Measurements from ENCODE around the gene NDOR1.

Gene NDOR1

DNA sequence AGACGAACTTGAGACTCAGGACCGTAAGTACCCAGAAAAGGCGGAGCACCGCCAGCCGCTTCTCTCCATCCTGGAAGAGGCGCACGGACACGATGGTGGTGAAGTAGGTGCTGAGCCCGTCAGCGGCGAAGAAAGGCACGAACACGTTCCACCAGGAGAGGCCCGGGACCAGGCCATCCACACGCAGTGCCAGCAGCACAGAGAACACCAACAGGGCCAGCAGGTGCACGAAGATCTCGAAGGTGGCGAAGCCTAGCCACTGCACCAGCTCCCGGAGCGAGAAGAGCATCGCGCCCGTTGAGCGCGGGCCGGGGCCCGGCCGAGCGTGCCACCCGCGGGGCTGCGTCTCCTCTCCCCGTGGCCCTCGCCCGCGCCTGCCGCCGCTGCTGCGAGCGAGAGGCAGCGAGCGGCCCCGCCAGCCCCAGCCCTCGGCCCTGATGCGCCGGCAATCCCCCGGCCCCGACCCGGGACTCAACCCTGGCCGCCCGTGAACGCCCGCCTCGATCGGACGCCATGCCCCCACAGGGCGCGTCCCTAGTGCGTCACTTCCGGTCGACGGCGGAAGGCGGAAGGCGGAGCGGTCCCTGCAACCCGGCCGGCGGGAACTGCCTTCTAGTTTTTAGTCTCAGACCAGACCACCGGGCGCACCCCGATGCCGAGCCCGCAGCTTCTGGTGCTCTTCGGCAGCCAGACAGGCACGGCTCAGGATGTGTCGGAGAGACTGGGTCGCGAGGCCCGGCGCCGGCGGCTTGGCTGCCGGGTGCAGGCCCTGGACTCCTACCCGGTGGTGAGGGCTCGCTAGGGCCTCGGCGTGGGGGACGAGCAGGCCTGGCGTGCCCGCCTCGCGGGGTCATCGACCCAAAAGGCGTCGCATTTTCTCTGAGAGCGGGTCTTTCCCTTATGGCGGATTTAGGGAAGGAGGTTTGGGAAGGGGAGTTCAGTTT, at the start of gene NDOR1, which contains the start of gene TMEM203:
NDOR1 (plus strand) TSS at position 575 of the 944 bp plus-strand sequence; CDS start at position 653, 78 bp downstream.
TMEM203 (minus strand) TSS at position 523 of the 944 bp plus-strand sequence; CDS start at position 289, 234 bp downstream.
- H3K4me1 ChIP-seq (ENCODE audit: control insufficient read depth, insufficient read depth, low read length) = peaks cover 39% of the 10 kb centered on the region
- peaks cover 4% of the 10 kb centered on the region for H3K36me3 ChIP-seq (ENCODE audit: control insufficient read depth, insufficient read depth, low read length, severe bottlenecking)
- no peaks in the 10 kb centered on the region for H3K27me3 ChIP-seq (replicated peaks; ENCODE audit: control insufficient read depth, insufficient read depth, low read length)
- H3K4me3 ChIP-seq (ENCODE audit: low read length) = peak within 1 kb of the TSS; percentile 97
- H3K9ac ChIP-seq (ENCODE audit: low read length) = peak within 1 kb of the TSS; percentile 99
- DNase-seq (ENCODE audit: low read depth) = peak; percentile 97
- H3K9me3 ChIP-seq (ENCODE audit: control insufficient read depth, low read length) = no peaks in the 10 kb centered on the region

DNA sequence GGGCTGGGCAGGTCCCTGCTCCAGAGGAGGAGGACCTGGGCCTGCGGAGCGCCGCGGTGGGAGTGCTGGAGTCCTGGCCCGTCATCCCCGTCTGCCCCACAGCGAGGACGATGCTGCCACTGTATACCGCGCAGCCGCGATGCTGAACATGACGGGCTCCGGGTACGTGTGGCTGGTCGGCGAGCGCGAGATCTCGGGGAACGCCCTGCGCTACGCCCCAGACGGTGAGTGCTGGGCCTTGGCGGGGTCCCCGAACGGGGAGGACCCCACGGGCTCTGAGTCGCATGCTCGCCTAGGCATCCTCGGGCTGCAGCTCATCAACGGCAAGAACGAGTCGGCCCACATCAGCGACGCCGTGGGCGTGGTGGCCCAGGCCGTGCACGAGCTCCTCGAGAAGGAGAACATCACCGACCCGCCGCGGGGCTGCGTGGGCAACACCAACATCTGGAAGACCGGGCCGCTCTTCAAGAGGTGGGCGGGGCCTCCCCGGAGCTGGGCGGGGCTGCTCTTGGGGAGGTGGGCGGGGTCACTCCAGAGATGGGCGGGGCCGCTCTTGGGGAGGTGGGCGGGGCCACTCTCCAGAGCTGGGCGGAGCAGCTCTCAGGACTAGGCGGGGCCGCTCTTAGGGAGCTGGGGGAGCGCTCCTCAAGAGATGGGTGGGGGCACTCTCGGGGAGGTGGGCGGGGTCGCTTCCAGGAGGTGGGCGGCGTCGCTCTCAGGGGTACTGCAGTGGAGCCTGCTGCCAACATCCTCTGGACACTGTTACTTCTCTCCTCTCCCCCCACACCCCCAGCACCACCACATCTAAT, 48.7 kb upstream of the NDOR1 start:
- peak; percentile 64 for DNase-seq (ENCODE audit: low read depth)
- Histone ChIP-seq H3K27me3 (replicated peaks; ENCODE audit: control insufficient read depth, insufficient read depth, low read length) (peaks cover 45% of the 10 kb centered on the region), H3K4me1 (ENCODE audit: control insufficient read depth, insufficient read depth, low read length) (no peaks in the 10 kb centered on the region), H3K9me3 (ENCODE audit: control insufficient read depth, low read length) (no peaks in the 10 kb centered on the region), H3K9ac (ENCODE audit: low read length) (no peak overlapping the region), H3K4me3 (ENCODE audit: low read length) (peak overlapping the region; percentile 38), H3K36me3 (ENCODE audit: control insufficient read depth, insufficient read depth, low read length, severe bottlenecking) (no peaks in the 10 kb centered on the region)

DNA sequence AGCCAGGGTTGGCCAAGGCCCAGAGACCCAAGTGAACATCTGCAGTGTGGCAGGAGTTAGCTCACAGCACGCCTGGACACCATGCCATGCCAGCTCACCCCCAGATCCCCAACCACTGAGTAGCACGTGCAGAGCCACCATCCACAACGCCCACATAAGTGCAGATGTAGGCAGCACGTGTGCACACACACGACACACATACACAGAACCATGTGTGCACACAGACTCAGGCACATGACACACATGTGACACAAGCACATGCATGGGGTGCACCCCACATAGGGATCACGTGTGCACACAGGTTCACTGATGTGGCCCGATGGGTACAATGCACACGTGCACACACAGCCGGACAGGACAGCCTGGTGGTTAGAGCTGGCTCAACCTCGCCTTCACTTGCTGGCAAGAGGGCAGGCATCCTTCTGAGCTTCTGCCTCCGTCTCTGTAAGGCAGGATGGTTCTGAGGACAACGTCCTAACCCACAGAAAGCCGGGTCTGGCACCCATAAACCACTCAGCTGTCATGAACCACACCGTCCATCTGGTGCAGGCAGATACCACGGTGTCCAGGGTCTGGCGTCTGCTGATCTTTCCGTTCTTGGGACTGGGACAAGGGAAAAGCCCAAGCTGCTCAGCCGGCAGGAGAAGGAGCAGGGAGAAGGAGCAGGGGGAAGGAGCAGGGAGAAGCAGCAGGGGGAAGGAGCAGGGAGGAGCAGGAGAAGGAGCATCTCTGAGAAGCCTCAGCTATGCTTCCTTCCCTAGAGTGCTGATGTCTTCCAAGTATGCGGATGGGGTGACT, 47.7 kb upstream of the NDOR1 start:
- H3K4me1 ChIP-seq (ENCODE audit: control insufficient read depth, insufficient read depth, low read length) = no peaks in the 10 kb centered on the region
- DNase-seq (ENCODE audit: low read depth) = no peak
- peaks cover 47% of the 10 kb centered on the region for H3K27me3 ChIP-seq (replicated peaks; ENCODE audit: control insufficient read depth, insufficient read depth, low read length)
- no peak overlapping the region for H3K4me3 ChIP-seq (ENCODE audit: low read length)
- no peaks in the 10 kb centered on the region for H3K36me3 ChIP-seq (ENCODE audit: control insufficient read depth, insufficient read depth, low read length, severe bottlenecking)
- no peaks in the 10 kb centered on the region for H3K9me3 ChIP-seq (ENCODE audit: control insufficient read depth, low read length)
- H3K9ac ChIP-seq (ENCODE audit: low read length) = no peak overlapping the region

DNA sequence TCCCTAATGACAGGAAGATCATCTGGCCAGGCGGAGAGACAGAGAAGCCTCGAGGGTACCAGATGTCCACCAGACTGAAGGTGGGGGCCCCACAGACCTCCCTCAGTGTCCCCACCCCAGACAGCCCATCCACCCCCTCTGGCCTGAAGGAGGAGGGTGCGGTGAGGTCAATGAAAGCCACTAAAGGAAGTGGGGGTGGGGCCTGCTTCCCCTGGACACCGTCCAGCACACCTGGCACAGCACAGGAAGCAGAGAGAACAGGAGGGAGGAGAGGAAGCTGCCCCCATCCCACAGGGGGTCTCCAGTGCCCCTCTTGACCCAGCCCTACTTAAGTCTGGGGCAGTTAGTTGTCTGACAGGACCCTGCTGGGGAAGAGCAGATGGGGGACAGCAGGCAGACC, 46.9 kb upstream of the NDOR1 start:
- Histone ChIP-seq H3K4me3 (ENCODE audit: low read length) (no peak overlapping the region), H3K9ac (ENCODE audit: low read length) (no peak overlapping the region), H3K4me1 (ENCODE audit: control insufficient read depth, insufficient read depth, low read length) (no peaks in the 10 kb centered on the region), H3K36me3 (ENCODE audit: control insufficient read depth, insufficient read depth, low read length, severe bottlenecking) (no peaks in the 10 kb centered on the region), H3K9me3 (ENCODE audit: control insufficient read depth, low read length) (no peaks in the 10 kb centered on the region), H3K27me3 (replicated peaks; ENCODE audit: control insufficient read depth, insufficient read depth, low read length) (peaks cover 50% of the 10 kb centered on the region)
- no peak for DNase-seq (ENCODE audit: low read depth)

DNA sequence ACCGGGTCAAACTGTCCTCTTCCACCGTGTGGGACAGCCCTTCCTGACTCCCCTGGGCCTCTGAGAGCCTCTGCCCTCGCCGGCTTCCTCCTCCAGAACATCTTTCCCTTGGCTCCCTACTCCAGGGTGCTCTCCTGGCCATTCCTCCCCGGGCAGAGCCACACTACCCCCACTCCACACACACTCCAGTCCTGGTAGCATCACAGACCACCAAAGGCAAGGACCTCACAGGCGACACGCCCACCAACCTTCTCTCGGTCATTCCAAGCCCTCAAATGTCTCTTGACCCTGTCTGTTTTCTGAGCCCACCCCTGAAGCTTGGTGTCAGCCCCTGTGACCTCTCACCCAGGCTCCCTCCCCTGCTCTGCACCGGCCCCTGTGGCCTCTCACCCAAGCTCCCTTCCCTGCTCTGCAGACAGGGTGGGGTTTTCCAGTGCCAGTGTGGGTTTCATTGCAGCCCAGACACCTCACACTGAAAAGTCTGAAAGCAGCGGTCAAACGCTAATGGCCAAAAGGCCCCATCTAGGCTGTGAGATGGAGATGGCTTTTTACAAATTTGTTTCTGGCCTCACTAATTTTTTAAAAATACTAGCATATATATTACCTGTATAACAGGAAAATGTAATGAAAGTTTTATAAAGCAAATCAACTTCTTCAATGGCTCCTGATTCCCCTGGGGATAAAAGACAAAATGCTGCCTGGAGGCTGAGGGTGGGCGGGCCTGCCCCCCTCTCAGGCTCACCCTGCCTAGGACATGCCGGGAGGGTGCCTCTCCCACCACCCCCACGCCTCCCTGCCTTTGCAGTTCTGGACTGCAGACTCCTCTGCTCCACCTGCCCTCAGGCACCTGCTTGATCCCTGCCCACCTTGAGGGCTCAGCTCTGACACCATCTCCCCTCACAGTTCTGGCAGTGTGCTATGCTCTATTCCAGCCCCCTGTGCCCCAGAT, 46.1 kb upstream of the NDOR1 start:
- Histone ChIP-seq H3K27me3 (replicated peaks; ENCODE audit: control insufficient read depth, insufficient read depth, low read length) (peaks cover 56% of the 10 kb centered on the region), H3K4me3 (ENCODE audit: low read length) (no peak overlapping the region)

DNA sequence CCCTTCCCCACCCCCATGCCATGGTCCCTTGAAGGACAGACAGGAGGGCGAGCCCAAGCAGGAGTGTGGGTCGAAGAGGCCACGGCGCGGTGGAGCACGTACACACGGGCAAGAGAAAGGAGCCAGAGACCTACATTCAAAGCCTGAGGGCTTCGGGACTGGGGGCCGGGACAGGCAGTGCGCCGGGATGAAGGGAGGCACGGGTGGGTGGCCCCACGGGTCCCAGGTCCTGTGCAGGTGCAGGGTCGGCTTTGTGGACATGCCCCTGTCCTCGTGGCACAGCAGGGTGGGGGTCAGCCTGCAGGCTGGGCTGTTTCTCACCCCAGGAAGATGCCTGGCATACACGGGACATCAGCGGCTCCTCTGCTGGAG, 45.5 kb upstream of the NDOR1 start:
- DNase-seq (ENCODE audit: low read depth) = no peak
- H3K9me3 ChIP-seq (ENCODE audit: control insufficient read depth, low read length) = no peaks in the 10 kb centered on the region
- no peaks in the 10 kb centered on the region for H3K4me1 ChIP-seq (ENCODE audit: control insufficient read depth, insufficient read depth, low read length)
- no peaks in the 10 kb centered on the region for H3K36me3 ChIP-seq (ENCODE audit: control insufficient read depth, insufficient read depth, low read length, severe bottlenecking)
- peaks cover 61% of the 10 kb centered on the region for H3K27me3 ChIP-seq (replicated peaks; ENCODE audit: control insufficient read depth, insufficient read depth, low read length)
- no peak overlapping the region for H3K4me3 ChIP-seq (ENCODE audit: low read length)
- H3K9ac ChIP-seq (ENCODE audit: low read length) = no peak overlapping the region

More for the DNA sequence above, 46.1 kb upstream of the NDOR1 start:
- Histone ChIP-seq H3K9me3 (ENCODE audit: control insufficient read depth, low read length) (no peaks in the 10 kb centered on the region), H3K9ac (ENCODE audit: low read length) (no peak overlapping the region), H3K4me1 (ENCODE audit: control insufficient read depth, insufficient read depth, low read length) (no peaks in the 10 kb centered on the region), H3K36me3 (ENCODE audit: control insufficient read depth, insufficient read depth, low read length, severe bottlenecking) (no peaks in the 10 kb centered on the region)
- DNase-seq (ENCODE audit: low read depth) = no peak

DNA sequence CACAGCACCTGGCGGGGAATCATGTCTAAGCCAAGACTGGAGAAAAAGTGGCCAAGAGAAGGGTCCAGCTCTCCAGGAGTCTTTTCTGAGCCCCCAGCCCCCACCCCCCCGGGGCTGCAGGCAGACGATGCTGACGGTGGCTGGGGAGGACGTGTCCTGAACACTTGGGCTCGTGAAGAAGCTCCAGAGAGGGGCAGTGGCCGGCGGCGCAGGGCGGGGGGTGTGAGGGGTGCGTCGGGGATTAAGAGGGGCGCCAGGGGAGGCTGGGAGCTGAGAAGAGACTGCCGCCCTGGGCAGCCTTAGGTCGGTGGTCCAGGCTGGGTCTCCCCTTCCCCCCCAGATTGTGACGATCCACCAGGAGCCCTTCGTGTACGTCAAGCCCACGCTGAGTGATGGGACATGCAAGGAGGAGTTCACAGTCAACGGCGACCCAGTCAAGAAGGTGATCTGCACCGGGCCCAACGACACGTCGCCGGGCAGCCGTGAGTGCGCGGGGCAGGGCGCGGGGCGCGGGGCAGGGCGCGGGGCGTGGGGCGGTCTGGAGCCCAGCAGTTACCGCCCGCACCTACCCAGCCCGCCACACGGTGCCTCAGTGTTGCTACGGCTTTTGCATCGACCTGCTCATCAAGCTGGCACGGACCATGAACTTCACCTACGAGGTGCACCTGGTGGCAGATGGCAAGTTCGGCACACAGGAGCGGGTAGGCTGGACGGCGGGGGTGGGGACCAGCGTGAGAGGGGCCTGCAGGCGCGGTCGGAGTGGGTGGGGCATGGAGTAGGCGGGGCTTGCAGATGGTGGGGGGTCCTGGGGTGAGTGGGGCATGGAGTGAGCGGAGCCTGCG, 44.6 kb upstream of the NDOR1 start:
- H3K4me3 ChIP-seq (ENCODE audit: low read length) = no peak overlapping the region
- no peaks in the 10 kb centered on the region for H3K4me1 ChIP-seq (ENCODE audit: control insufficient read depth, insufficient read depth, low read length)
- DNase-seq (ENCODE audit: low read depth) = no peak
- peaks cover 58% of the 10 kb centered on the region for H3K27me3 ChIP-seq (replicated peaks; ENCODE audit: control insufficient read depth, insufficient read depth, low read length)
- H3K9ac ChIP-seq (ENCODE audit: low read length) = no peak overlapping the region
- no peaks in the 10 kb centered on the region for H3K36me3 ChIP-seq (ENCODE audit: control insufficient read depth, insufficient read depth, low read length, severe bottlenecking)
- no peaks in the 10 kb centered on the region for H3K9me3 ChIP-seq (ENCODE audit: control insufficient read depth, low read length)

DNA sequence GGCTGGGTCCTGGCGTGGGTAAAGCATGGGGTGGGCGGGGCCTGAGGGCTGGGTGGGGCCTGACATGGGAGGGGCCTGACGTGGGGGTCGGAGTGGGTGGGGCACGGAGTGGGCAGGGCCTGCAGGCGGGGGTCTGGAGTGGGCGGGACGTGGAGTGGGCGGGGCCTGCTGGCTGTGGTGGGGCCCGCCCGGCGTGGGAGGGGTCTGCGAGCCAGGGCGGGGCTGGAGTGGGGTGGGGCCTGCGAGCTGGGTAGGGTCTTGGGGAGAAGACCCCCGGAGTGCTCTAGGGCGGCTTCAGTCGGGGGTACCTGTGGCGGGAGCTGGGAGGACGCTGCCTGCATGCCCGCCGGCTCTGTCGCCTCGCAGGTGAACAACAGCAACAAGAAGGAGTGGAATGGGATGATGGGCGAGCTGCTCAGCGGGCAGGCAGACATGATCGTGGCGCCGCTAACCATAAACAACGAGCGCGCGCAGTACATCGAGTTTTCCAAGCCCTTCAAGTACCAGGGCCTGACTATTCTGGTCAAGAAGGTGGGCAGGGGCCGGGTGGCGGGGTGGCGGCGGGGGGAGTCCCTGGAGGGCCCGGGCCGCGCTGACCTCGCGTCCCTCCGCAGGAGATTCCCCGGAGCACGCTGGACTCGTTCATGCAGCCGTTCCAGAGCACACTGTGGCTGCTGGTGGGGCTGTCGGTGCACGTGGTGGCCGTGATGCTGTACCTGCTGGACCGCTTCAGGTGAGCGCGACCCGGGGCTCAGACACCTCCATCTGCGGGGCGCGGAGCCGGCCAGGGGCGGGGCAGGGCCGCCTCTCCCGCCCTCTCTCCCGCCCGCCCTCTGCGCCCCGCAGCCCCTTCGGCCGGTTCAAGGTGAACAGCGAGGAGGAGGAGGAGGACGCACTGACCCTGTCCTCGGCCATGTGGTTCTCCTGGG, 43.7 kb upstream of the NDOR1 start:
- no peak overlapping the region for H3K9ac ChIP-seq (ENCODE audit: low read length)
- no peaks in the 10 kb centered on the region for H3K4me1 ChIP-seq (ENCODE audit: control insufficient read depth, insufficient read depth, low read length)
- peaks cover 59% of the 10 kb centered on the region for H3K27me3 ChIP-seq (replicated peaks; ENCODE audit: control insufficient read depth, insufficient read depth, low read length)
- H3K4me3 ChIP-seq (ENCODE audit: low read length) = no peak overlapping the region
- H3K9me3 ChIP-seq (ENCODE audit: control insufficient read depth, low read length) = no peaks in the 10 kb centered on the region
- H3K36me3 ChIP-seq (ENCODE audit: control insufficient read depth, insufficient read depth, low read length, severe bottlenecking) = no peaks in the 10 kb centered on the region
- no peak for DNase-seq (ENCODE audit: low read depth)

All from adipocyte (in vitro differentiated cells).